Vagina (tissue), 2 donors: ENCODE data around the gene MAPRE2. TPM values are rescaled to one million over a fixed set of nuclear protein-coding genes. Genes with fewer than 3 reads are reported as not detected.
"Not testable (repeated sequence)": the region's sequence is repeated elsewhere in the genome, so short reads cannot be mapped to it uniquely, and the experiment has no call there.

ENCODE experiments used
- DNase-seq, 2 donors: peaks; one replicate each; pipeline ENCODE4 v3.0.0-alpha.2; 2017; ENCODE audit errors: extremely low spot score in 2 of 2
- H3K27ac ChIP-seq: fragments of 200-600 bp; sonication (generic); one replicate; pipeline ENCODE4 v1.5.1; 2019
- H3K27me3 ChIP-seq: fragments of 200-600 bp; sonication (generic); one replicate; pipeline ENCODE4 v1.5.1; 2019
- H3K36me3 ChIP-seq, 2 donors: fragments of 200-600 bp; sonication (generic); one replicate each; pipeline ENCODE4 v1.5.1; 2017 to 2019
- H3K4me1 ChIP-seq: fragments of 200-600 bp; sonication (generic); one replicate; pipeline ENCODE4 v1.5.1; 2019
- H3K4me3 ChIP-seq, 2 donors: fragments of 200-600 bp; sonication (generic); 1 replicate in 1 of 2; 2 replicates in 1 of 2; pipeline ENCODE4 v1.5.1; 2016 to 2019
- H3K9me3 ChIP-seq: fragments of 200-600 bp; sonication (generic); one replicate; pipeline ENCODE4 v1.5.1; 2019
- POLR2A ChIP-seq, 2 donors: fragments of 450-650 bp; IDR thresholded peaks; one replicate each; pipeline ENCODE4 v1.6.1; 2017; ENCODE audit warnings: antibody characterized with exemption in 2 of 2, mild to moderate bottlenecking in 2 of 2, moderate library complexity in 2 of 2
- POLR2AphosphoS5 ChIP-seq, 2 donors: sonication (generic); formaldehyde crosslinking; IDR thresholded peaks; one replicate each; pipeline ENCODE4 v1.9.0; 2017; ENCODE audit warnings: antibody characterized with exemption in 2 of 2, mild to moderate bottlenecking in 2 of 2, low read depth in 1 of 2; ENCODE audit not compliant: insufficient read depth in 1 of 2
- intact Hi-C: fragments of 100-400 bp; cut with DNase I; formaldehyde crosslinking; loops from one replicate; pipeline ENCODE4 v1.15.1; 2023
- total RNA-seq: library from RNA; depleted of rRNA; stranded (reverse); fragments of >200 nt; gene quantifications from one replicate; pipeline ENCODE4 v1.2.3, GENCODE V29; 2016
- TF ChIP-seq, protein P1 (sequence below), 3 experiments: fragments of 450-650 bp in 2 of 3; fragments of 200-600 bp in 1 of 3; sonication (generic) in 1 of 3; IDR thresholded peaks; one replicate each; pipeline ENCODE4 v1.5.1; 2017 to 2019; ENCODE audit warnings: antibody characterized with exemption in 3 of 3, mild to moderate bottlenecking in 2 of 3, moderate library complexity in 2 of 3

The MAPRE2 gene
- total RNA-seq, 1 donor from 2014 or later: 21.4 TPM

DNA sequence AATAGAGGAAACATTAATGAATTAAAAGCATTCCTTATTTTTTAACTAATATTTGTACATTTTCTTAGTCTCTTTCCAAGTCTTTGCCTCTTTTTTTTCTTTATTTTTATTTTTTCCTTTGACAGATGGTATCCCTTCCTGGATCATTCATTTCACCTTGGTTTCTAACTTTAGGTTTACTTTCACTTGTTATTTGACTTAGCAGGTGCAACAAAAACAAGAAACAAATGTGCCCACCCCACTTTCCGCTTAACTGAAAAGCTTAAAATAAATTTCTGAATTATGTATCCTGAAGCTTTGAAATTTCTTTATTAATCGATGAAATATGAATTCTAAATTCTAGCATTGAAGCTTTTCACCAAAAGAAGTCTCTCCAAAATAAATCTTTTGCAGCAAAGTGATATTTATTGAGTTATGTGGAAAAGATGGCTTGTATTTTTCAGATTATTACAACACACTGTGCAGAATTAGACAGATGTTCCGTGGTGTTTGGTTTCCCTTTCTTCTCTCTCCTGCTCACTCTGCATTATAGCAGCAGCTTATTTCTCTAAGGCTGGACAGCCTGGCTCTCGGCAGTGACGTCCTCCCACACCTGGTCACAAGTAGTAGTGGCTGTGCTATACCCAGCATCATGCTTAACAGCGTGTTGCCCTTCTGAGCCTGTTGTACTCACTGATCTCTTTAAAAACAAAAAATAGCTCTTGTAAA is 100.5 kb downstream of the MAPRE2 start:
- H3K9me3 ChIP-seq: no peaks in the 10 kb centered on the region
- H3K27me3 ChIP-seq: no peaks in the 10 kb centered on the region
- no peak overlapping the region for H3K27ac ChIP-seq
- no peak overlapping the region for H3K4me3 ChIP-seq
- no peak for TF ChIP-seq POLR2A (IDR thresholded peaks at IDR 0.05)
- TF ChIP-seq POLR2AphosphoS5 (IDR thresholded peaks at IDR 0.05; ENCODE audit: insufficient read depth in 1 of 2, low read depth in 1 of 2): no peak
- TF ChIP-seq, protein P1, sequence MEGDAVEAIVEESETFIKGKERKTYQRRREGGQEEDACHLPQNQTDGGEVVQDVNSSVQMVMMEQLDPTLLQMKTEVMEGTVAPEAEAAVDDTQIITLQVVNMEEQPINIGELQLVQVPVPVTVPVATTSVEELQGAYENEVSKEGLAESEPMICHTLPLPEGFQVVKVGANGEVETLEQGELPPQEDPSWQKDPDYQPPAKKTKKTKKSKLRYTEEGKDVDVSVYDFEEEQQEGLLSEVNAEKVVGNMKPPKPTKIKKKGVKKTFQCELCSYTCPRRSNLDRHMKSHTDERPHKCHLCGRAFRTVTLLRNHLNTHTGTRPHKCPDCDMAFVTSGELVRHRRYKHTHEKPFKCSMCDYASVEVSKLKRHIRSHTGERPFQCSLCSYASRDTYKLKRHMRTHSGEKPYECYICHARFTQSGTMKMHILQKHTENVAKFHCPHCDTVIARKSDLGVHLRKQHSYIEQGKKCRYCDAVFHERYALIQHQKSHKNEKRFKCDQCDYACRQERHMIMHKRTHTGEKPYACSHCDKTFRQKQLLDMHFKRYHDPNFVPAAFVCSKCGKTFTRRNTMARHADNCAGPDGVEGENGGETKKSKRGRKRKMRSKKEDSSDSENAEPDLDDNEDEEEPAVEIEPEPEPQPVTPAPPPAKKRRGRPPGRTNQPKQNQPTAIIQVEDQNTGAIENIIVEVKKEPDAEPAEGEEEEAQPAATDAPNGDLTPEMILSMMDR (IDR thresholded peaks at IDR 0.05): no peak
- no peaks in the 10 kb centered on the region for H3K36me3 ChIP-seq
- DNase-seq: no peak
- no peaks in the 10 kb centered on the region for H3K4me1 ChIP-seq
- intact Hi-C loops: no loop called here

DNA sequence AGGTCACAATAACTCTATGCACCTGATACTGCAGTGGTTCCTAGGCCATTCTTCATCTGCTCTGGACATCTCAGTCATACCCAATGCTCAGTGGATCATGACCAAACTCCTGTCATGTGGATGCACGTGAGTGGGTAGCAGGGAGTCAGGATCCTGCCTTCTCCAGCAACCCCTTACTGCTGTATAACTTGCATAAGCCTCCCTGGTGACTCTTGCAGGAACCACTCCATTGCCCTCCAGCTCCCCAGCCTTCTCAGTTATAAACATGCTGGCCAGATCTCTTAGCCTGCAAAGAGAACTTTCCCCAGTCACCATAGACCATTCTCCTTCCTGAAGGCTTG is 101.0 kb downstream of the MAPRE2 start:
- Histone ChIP-seq H3K27me3 (no peaks in the 10 kb centered on the region), H3K4me1 (no peaks in the 10 kb centered on the region), H3K4me3 (no peak overlapping the region), H3K27ac (no peak overlapping the region), H3K9me3 (no peaks in the 10 kb centered on the region), H3K36me3 (no peaks in the 10 kb centered on the region)
- TF ChIP-seq POLR2AphosphoS5 (IDR thresholded peaks at IDR 0.05; ENCODE audit: insufficient read depth in 1 of 2, low read depth in 1 of 2): no peak
- TF ChIP-seq POLR2A (IDR thresholded peaks at IDR 0.05): no peak
- TF ChIP-seq, protein P1 (IDR thresholded peaks at IDR 0.05): no peak
- no peak for DNase-seq
- intact Hi-C loops: no loop called here

DNA sequence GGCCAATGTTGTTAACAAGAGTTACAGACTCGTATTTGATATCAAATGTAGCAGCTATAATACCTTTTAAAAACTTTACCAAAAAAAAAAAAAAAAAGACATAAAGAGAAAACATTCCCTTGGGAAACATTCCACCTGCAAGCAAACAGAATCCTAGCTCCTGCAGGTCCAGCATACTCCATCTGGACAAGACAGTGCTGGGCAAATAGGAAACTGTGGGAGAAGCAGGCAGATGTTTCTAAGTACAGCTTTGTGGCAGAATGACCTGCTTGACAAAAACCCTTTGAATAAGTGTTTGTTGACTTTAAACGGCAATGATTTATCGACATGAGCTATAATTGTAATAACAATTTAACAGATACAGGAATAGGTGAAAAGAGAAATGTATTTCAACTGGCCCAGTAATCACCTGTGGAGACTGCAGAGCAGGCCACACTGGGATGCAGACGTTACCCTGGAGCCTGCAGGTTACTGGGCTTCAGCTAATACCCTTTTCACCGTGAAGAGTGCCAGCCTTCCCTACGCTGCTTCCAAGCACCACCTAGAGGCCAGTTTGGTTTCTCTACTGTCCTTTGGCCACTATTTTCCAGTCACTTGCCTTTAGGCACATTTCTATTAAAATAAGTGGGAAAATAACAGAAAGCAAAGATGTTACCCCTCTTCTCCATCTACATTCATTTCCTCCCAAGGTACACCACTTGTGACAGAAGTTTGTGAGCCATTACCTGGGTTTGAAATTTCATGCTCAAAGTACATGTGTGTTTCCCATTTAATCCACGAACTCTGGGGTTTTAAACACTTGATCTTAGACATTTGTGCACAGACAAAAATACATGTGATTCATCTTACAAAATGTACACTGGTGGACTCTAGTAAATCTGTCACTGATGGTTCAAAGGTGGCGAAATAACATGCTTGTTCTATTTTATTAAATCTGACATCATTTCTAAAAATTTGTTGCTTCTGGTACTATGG is 102.7 kb downstream of the MAPRE2 start:
- Histone ChIP-seq H3K36me3 (no peaks in the 10 kb centered on the region), H3K27ac (peak overlapping the region; percentile 3), H3K9me3 (no peaks in the 10 kb centered on the region), H3K4me1 (no peaks in the 10 kb centered on the region), H3K4me3 (no peak overlapping the region), H3K27me3 (no peaks in the 10 kb centered on the region)
- DNase-seq: no peak
- intact Hi-C loops: no loop called here
- TF ChIP-seq, protein P1 (IDR thresholded peaks at IDR 0.05): peak; percentile 30 to 69 (median 54)
- TF ChIP-seq POLR2A (IDR thresholded peaks at IDR 0.05): no peak

DNA sequence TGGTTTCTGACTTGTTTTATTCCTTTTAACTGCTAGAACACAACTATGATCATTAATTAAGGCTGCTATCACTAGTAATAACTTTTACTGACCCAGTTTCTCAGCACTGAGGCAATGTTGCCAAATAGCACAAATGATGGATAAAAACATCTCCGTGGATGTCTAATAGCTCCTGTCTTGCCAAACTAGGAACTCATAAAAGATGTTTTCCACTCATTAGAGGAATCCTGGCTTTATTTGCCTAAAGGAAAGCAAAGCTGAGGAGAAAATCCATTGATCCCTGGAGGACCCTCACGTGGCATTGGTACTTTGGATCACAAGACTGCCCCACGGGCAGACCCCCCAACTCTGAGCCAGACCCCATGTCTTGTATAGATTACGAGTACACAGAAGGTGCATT is 103.5 kb downstream of the MAPRE2 start:
- H3K27ac ChIP-seq: peak overlapping the region; percentile 3
- intact Hi-C loops: no loop called here
- no peaks in the 10 kb centered on the region for H3K27me3 ChIP-seq
- no peak overlapping the region for H3K4me3 ChIP-seq
- TF ChIP-seq, protein P1 (IDR thresholded peaks at IDR 0.05): no peak
- TF ChIP-seq POLR2AphosphoS5 (IDR thresholded peaks at IDR 0.05; ENCODE audit: insufficient read depth in 1 of 2, low read depth in 1 of 2): no peak
- TF ChIP-seq POLR2A (IDR thresholded peaks at IDR 0.05): no peak
- H3K9me3 ChIP-seq: no peaks in the 10 kb centered on the region
- H3K36me3 ChIP-seq: no peaks in the 10 kb centered on the region
- no peak for DNase-seq
- no peaks in the 10 kb centered on the region for H3K4me1 ChIP-seq

DNA sequence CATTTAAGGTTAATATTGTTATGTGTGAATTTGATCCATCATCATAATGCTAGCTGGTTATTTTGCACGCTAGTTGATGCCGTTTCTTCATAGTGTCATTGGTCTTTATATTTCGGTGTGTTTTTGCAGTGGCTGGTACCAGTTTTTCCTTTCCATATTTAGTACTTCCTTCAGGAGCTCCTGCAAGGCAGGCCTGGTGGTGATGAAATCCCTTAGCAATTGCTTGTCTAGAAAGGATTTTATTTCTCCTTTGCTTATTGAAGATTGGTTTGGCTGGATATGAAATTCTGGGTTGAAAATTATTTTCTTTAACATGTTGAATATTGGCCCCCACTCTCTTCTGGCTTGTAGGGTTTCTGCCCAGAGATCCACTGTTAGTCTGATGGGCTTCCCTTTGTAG is 109.0 kb downstream of the MAPRE2 start:
- DNase-seq, H3K4me1 ChIP-seq, H3K9me3 ChIP-seq, H3K27ac ChIP-seq, intact Hi-C loops, H3K27me3 ChIP-seq, H3K4me3 ChIP-seq, H3K36me3 ChIP-seq: not testable (repeated sequence)
